SK-N-SH treated with all-trans-retinoic acid at 6 μM for 48 hours (cell line): ENCODE results near the gene PHPT1.

Experiments used
- ATAC-seq: fragments of 200-7000 bp; cut with Tn5 transposase; 3 replicates; pipeline ENCODE4 v1.9.1; 2020; ENCODE audit warnings: mild to moderate bottlenecking, moderate library complexity
- ARNTL ChIP-seq: fragments of 450-650 bp; formaldehyde crosslinking; IDR thresholded peaks from 2 replicates; pipeline ENCODE4 v1.5.0; 2020; ENCODE audit warnings: low read depth, mild to moderate bottlenecking, moderate library complexity, borderline replicate concordance
- BACH2 ChIP-seq: fragments of 250-450 bp; sonication (Bioruptor Pico); IDR thresholded peaks from 2 replicates; pipeline ENCODE4 v1.9.0; 2021; ENCODE audit warnings: mild to moderate bottlenecking, borderline replicate concordance
- CSDC2 ChIP-seq: fragments of 250-450 bp; sonication (Bioruptor Pico); IDR thresholded peaks from 2 replicates; pipeline ENCODE4 v1.5.0; 2020; ENCODE audit warnings: mild to moderate bottlenecking, moderate library complexity
- ESRRG ChIP-seq: fragments of 250-450 bp; sonication (Bioruptor Pico); IDR thresholded peaks from 2 replicates; pipeline ENCODE4 v1.6.1; 2021; ENCODE audit warnings: mild to moderate bottlenecking
- GLIS3 ChIP-seq: fragments of 250-450 bp; sonication (Bioruptor Pico); IDR thresholded peaks from 2 replicates; pipeline ENCODE4 v1.5.0; 2020; ENCODE audit warnings: mild to moderate bottlenecking, moderate library complexity
- ISL1 ChIP-seq: fragments of 250-450 bp; sonication (Bioruptor Pico); IDR thresholded peaks from 2 replicates; pipeline ENCODE4 v2.1.2; 2022; ENCODE audit warnings: mild to moderate bottlenecking, moderate library complexity
- OSR1 ChIP-seq: fragments of 250-450 bp; sonication (Bioruptor Pico); IDR thresholded peaks from 2 replicates; pipeline ENCODE4 v1.8.0; 2022; ENCODE audit warnings: moderate library complexity, mild to moderate bottlenecking, inconsistent platforms
- PPARA ChIP-seq: fragments of 250-450 bp; sonication (Bioruptor Pico); IDR thresholded peaks from 2 replicates; pipeline ENCODE4 v1.5.0; 2020; ENCODE audit warnings: mild to moderate bottlenecking, borderline replicate concordance
- SNAI2 ChIP-seq: fragments of 250-450 bp; sonication (Bioruptor Pico); IDR thresholded peaks from 2 replicates; pipeline ENCODE4 v1.5.0; 2020; ENCODE audit warnings: mild to moderate bottlenecking, moderate library complexity
- TOX ChIP-seq: fragments of 250-450 bp; sonication (Bioruptor Pico); IDR thresholded peaks from 2 replicates; pipeline ENCODE4 v1.8.0; 2021; ENCODE audit warnings: mild to moderate bottlenecking, moderate library complexity, borderline replicate concordance
- ZC3H10 ChIP-seq: fragments of 250-450 bp; sonication (Bioruptor Pico); IDR thresholded peaks from 2 replicates; pipeline ENCODE4 v1.5.1; 2021; ENCODE audit warnings: mild to moderate bottlenecking, moderate library complexity
- ZNF565 ChIP-seq: fragments of 450-650 bp; formaldehyde crosslinking; conservative IDR thresholded peaks from 2 replicates; pipeline ENCODE4 v1.5.0; 2020; ENCODE audit warnings: low read depth, mild to moderate bottlenecking, moderate library complexity
- ZNF70 ChIP-seq: fragments of 450-650 bp; formaldehyde crosslinking; IDR thresholded peaks from 2 replicates; pipeline ENCODE4 v1.5.0; 2020; ENCODE audit warnings: mild to moderate bottlenecking, moderate library complexity
- ZNF8 ChIP-seq: fragments of 450-650 bp; formaldehyde crosslinking; IDR thresholded peaks from 2 replicates; pipeline ENCODE4 v1.5.0; 2020; ENCODE audit warnings: mild to moderate bottlenecking, moderate library complexity
- TF ChIP-seq, protein P1 (sequence below): fragments of 250-450 bp; sonication (Bioruptor Pico); IDR thresholded peaks from 2 replicates; pipeline ENCODE4 v1.8.0; 2020; ENCODE audit warnings: mild to moderate bottlenecking, moderate library complexity, borderline replicate concordance
- TF ChIP-seq, protein P2 (sequence below): fragments of 250-450 bp; sonication (Bioruptor Pico); IDR thresholded peaks from 2 replicates; pipeline ENCODE4 v1.5.1; 2021; ENCODE audit warnings: mild to moderate bottlenecking, moderate library complexity
- TF ChIP-seq, protein P3 (sequence below): fragments of 250-450 bp; sonication (Bioruptor Pico); IDR thresholded peaks from 2 replicates; pipeline ENCODE4 v1.8.0; 2021; ENCODE audit warnings: low read depth, mild to moderate bottlenecking, moderate library complexity, borderline replicate concordance
- TF ChIP-seq, protein P4 (sequence below): fragments of 250-450 bp; sonication (Bioruptor Pico); IDR thresholded peaks from 2 replicates; pipeline ENCODE4 v1.5.1; 2020; ENCODE audit warnings: low read depth, mild to moderate bottlenecking, moderate library complexity
- TF ChIP-seq, protein P5 (sequence below): fragments of 250-450 bp; sonication (Bioruptor Pico); IDR thresholded peaks from 2 replicates; pipeline ENCODE4 v1.5.0; 2020; ENCODE audit warnings: mild to moderate bottlenecking, moderate library complexity

Gene PHPT1

DNA sequence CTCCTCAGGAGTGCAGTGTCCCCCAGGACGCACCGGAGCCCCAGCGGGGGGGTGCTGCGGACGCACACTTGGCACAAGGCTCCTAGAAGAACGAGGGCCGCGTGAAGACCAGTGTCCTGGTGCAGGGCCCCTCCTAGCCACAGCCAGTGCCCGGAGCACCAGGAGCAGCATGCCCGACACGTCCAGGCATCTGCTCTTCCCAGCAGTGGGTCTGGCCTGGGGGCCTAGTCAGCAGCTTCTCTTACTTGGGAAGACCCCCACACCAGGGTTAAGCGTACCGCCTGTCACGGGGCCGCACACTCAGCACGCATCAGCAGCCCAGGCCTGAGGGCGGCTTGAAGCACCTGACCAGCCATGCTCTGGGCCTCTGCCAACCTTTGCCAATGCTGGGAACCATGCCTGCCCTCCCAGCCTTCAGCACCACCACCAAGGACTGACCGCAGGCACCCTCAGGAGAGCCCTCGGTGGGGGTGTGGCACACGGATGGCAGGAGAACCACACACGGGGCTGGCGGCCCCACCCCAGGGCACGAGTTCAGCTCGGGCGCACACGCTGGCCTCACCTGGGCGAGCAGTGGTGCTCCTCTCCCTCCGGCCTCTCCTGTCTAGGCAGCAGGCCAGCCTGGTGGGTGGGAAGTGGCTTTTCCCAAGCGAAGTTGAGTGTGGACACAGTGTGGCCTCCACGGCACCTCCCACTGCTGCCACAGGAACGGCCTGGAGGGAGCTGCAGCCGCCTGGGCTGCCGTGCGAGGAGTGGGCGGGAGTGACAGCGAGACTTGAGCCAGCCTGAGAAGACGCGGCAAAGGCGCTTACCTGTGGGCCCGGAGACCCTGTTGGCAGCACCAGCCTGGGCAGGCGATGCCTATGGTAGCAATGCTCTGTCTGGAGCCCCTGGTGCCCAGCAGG, 19.0 kb upstream of the PHPT1 start (continued):
- TF ChIP-seq, protein P1, sequence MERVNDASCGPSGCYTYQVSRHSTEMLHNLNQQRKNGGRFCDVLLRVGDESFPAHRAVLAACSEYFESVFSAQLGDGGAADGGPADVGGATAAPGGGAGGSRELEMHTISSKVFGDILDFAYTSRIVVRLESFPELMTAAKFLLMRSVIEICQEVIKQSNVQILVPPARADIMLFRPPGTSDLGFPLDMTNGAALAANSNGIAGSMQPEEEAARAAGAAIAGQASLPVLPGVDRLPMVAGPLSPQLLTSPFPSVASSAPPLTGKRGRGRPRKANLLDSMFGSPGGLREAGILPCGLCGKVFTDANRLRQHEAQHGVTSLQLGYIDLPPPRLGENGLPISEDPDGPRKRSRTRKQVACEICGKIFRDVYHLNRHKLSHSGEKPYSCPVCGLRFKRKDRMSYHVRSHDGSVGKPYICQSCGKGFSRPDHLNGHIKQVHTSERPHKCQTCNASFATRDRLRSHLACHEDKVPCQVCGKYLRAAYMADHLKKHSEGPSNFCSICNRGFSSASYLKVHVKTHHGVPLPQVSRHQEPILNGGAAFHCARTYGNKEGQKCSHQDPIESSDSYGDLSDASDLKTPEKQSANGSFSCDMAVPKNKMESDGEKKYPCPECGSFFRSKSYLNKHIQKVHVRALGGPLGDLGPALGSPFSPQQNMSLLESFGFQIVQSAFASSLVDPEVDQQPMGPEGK (CRISPR knock-in tag), result no peak
- TF ChIP-seq, all 23 proteins: peak for 0

DNA sequence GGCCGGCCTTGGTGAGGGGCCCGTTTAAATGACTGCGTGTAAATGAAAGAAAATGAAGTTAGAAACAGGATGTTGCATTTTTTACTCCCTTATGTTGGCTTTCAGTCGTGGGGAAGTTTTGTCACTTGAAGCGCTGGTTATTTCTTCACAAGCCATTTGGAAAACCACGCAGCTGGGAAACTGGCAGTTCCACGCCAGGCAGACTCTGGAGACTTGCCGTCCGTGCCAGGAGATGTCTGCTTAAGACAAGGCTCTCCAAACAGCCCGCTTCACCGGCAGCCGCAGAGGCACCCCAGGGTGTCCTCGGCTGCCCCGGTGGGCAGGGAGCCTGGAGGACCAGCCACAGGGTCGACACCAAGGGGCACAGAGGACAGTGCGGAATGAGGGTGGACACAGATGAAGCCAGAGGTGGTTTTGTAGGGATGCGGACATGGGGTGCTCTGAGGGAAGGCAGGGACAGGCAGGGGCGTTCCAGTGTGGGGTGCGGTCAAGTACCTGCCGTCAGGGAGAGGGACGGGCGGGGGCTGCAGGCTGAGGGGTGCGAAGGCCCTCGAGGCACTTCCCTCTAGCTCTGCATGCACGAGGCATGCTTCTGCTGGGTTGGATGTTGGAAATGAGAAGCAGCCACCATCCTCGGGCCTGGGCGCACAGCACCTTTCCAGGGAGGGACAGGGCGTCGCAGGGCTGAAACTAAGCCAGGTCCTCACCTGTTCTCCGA, 18.0 kb upstream of the PHPT1 start:
- no peak for ATAC-seq
- TF ChIP-seq ZC3H10 (CRISPR knock-in tag) (no peak), GLIS3 (CRISPR knock-in tag) (no peak), ZNF70 (CRISPR knock-in tag) (no peak), SNAI2 (no peak), CSDC2 (CRISPR knock-in tag) (no peak), ARNTL (no peak), TOX (CRISPR knock-in tag) (no peak), ZNF8 (CRISPR knock-in tag) (no peak), OSR1 (CRISPR knock-in tag) (no peak), ZNF565 (CRISPR knock-in tag) (no peak), PPARA (CRISPR knock-in tag) (no peak)
- TF ChIP-seq, protein P2, sequence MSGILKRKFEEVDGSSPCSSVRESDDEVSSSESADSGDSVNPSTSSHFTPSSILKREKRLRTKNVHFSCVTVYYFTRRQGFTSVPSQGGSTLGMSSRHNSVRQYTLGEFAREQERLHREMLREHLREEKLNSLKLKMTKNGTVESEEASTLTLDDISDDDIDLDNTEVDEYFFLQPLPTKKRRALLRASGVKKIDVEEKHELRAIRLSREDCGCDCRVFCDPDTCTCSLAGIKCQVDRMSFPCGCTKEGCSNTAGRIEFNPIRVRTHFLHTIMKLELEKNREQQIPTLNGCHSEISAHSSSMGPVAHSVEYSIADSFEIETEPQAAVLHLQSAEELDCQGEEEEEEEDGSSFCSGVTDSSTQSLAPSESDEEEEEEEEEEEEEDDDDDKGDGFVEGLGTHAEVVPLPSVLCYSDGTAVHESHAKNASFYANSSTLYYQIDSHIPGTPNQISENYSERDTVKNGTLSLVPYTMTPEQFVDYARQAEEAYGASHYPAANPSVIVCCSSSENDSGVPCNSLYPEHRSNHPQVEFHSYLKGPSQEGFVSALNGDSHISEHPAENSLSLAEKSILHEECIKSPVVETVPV (CRISPR knock-in tag), result no peak
- TF ChIP-seq, protein P3, sequence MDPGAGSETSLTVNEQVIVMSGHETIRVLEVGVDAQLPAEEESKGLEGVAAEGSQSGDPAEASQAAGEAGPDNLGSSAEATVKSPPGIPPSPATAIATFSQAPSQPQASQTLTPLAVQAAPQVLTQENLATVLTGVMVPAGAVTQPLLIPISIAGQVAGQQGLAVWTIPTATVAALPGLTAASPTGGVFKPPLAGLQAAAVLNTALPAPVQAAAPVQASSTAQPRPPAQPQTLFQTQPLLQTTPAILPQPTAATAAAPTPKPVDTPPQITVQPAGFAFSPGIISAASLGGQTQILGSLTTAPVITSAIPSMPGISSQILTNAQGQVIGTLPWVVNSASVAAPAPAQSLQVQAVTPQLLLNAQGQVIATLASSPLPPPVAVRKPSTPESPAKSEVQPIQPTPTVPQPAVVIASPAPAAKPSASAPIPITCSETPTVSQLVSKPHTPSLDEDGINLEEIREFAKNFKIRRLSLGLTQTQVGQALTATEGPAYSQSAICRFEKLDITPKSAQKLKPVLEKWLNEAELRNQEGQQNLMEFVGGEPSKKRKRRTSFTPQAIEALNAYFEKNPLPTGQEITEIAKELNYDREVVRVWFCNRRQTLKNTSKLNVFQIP (CRISPR knock-in tag), result no peak
- TF ChIP-seq, protein P4, sequence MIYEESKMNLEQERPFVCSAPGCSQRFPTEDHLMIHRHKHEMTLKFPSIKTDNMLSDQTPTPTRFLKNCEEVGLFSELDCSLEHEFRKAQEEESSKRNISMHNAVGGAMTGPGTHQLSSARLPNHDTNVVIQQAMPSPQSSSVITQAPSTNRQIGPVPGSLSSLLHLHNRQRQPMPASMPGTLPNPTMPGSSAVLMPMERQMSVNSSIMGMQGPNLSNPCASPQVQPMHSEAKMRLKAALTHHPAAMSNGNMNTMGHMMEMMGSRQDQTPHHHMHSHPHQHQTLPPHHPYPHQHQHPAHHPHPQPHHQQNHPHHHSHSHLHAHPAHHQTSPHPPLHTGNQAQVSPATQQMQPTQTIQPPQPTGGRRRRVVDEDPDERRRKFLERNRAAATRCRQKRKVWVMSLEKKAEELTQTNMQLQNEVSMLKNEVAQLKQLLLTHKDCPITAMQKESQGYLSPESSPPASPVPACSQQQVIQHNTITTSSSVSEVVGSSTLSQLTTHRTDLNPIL (CRISPR knock-in tag), result no peak

DNA sequence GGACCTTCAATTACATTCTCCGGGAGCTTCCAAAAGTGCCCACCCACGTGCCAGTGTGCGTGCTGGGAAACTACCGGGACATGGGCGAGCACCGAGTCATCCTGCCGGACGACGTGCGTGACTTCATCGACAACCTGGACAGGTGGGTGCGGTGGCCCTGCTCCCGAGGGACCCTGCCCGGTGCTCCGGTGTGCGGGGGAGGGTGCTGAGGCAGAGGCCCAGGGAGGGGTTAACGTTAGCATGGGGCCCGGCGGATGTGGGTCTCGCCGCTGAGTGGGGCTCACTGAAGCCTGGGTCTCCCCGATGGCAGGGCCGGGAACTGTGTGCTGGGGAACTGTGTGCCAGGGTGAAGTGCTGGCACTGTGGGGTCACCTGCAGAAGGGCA, 17.5 kb upstream of the PHPT1 start:
- ATAC-seq, result no peak
- TF ChIP-seq SNAI2 (no peak), ZNF8 (CRISPR knock-in tag) (no peak), GLIS3 (CRISPR knock-in tag) (no peak), ARNTL (no peak), ESRRG (CRISPR knock-in tag) (no peak), OSR1 (CRISPR knock-in tag) (no peak), BACH2 (CRISPR knock-in tag) (no peak)
- TF ChIP-seq, protein P2 (CRISPR knock-in tag), result no peak

DNA sequence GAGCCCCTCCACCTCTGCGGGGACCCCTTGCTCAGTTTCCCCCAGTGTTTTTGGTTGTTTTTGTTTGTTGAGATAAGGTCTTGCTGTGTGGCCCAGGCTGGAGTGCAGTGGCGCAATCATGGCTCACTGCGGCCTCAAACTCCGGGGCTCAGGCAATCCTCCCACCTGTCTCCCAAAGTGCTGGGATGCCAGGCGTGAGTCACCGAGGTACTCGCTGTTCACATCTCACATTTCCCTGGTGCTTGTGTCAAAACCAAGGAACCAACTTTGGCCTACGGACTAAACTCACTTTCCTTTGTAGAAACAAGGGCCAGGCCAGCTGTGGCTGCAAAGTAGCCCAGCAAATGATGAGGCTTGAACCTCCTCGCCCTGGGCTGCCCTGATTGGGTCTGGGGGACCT, 16.6 kb upstream of the PHPT1 start:
- ATAC-seq, result no peak
- TF ChIP-seq PPARA (CRISPR knock-in tag), result no peak
- no peak for TF ChIP-seq GLIS3 (CRISPR knock-in tag)
- no peak for TF ChIP-seq ISL1 (CRISPR knock-in tag)
- TF ChIP-seq, protein P5, sequence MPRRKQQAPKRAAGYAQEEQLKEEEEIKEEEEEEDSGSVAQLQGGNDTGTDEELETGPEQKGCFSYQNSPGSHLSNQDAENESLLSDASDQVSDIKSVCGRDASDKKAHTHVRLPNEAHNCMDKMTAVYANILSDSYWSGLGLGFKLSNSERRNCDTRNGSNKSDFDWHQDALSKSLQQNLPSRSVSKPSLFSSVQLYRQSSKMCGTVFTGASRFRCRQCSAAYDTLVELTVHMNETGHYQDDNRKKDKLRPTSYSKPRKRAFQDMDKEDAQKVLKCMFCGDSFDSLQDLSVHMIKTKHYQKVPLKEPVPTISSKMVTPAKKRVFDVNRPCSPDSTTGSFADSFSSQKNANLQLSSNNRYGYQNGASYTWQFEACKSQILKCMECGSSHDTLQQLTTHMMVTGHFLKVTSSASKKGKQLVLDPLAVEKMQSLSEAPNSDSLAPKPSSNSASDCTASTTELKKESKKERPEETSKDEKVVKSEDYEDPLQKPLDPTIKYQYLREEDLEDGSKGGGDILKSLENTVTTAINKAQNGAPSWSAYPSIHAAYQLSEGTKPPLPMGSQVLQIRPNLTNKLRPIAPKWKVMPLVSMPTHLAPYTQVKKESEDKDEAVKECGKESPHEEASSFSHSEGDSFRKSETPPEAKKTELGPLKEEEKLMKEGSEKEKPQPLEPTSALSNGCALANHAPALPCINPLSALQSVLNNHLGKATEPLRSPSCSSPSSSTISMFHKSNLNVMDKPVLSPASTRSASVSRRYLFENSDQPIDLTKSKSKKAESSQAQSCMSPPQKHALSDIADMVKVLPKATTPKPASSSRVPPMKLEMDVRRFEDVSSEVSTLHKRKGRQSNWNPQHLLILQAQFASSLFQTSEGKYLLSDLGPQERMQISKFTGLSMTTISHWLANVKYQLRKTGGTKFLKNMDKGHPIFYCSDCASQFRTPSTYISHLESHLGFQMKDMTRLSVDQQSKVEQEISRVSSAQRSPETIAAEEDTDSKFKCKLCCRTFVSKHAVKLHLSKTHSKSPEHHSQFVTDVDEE, result no peak
- TF ChIP-seq ESRRG (CRISPR knock-in tag), result no peak
- TF ChIP-seq, protein P3 (CRISPR knock-in tag), result no peak
- no peak for TF ChIP-seq ZNF70 (CRISPR knock-in tag)
- TF ChIP-seq, protein P4 (CRISPR knock-in tag), result no peak
- TF ChIP-seq ZNF8 (CRISPR knock-in tag), result no peak
